OCI-LY3 (cell line): ENCODE results near the gene PGS1.

Experiments
- H2AFZ ChIP-seq: fragments of 200-600, 300-600 bp; shearing (Covaris generic); 2 replicates; pipeline ENCODE4 v1.6.0; 2014; ENCODE audit warnings: antibody characterized with exemption, low read depth, low read length
- H3K27ac ChIP-seq: fragments of 200-600, 300-600 bp; sonication (generic); 2 replicates; pipeline ENCODE4 v1.5.1; 2014; ENCODE audit warnings: mild to moderate bottlenecking, low read length, moderate library complexity, mixed read lengths
- H3K27me3 ChIP-seq: fragments of 200-600, 300-600 bp; sonication (generic); 2 replicates; pipeline ENCODE4 v1.6.1; 2014; ENCODE audit warnings: low read depth, low read length, mixed read lengths
- H3K36me3 ChIP-seq: fragments of 200-600, 300-600 bp; sonication (generic); replicated peaks from 2 replicates; pipeline ENCODE3; 2014; ENCODE audit warnings: low read depth, low read length, mixed read lengths
- H3K4me1 ChIP-seq: fragments of 300-600, 200-600 bp; sonication (generic); 2 replicates; pipeline ENCODE4 v1.6.1; 2014; ENCODE audit warnings: low read length, mixed read lengths
- H3K4me2 ChIP-seq: fragments of 200-600, 300-600 bp; sonication (generic); 2 replicates; pipeline ENCODE4 v1.6.1; 2014; ENCODE audit warnings: low read length, mixed read lengths
- H3K4me3 ChIP-seq: fragments of 300-600, 200-600 bp; sonication (generic); 2 replicates; pipeline ENCODE4 v1.5.1; 2014; ENCODE audit warnings: antibody characterized with exemption, mild to moderate bottlenecking, low read length, moderate library complexity
- H3K79me2 ChIP-seq: fragments of 300-600, 200-600 bp; shearing (Covaris generic); 2 replicates; pipeline ENCODE4 v1.6.1; 2014; ENCODE audit warnings: mild to moderate bottlenecking, low read length, mixed read lengths
- H3K9ac ChIP-seq: fragments of 300-600, 200-600 bp; shearing (Covaris generic); 2 replicates; pipeline ENCODE4 v1.6.0; 2014; ENCODE audit warnings: mild to moderate bottlenecking, low read length, moderate library complexity
- H3K9me3 ChIP-seq: fragments of 200-600, 300-600 bp; shearing (Covaris generic); 2 replicates; pipeline ENCODE4 v1.6.1; 2014; ENCODE audit warnings: low read length, mixed read lengths; ENCODE audit not compliant: insufficient read depth
- H4K20me1 ChIP-seq: fragments of 200-600, 300-600 bp; sonication (generic); 2 replicates; pipeline ENCODE4 v1.6.1; 2016; ENCODE audit warnings: low read length, mixed read lengths; ENCODE audit not compliant: insufficient read depth
- EZH2phosphoT487 ChIP-seq: fragments of 200-600 bp; shearing (Covaris generic); IDR thresholded peaks from 2 replicates; pipeline ENCODE4 v1.6.1; 2018; ENCODE audit warnings: antibody characterized with exemption, mixed run types, low read depth
- TF ChIP-seq, protein P1 (sequence below): fragments of 200-600, 300-600 bp; sonication (generic); IDR thresholded peaks from 2 replicates; pipeline ENCODE4 v1.5.1; 2014; ENCODE audit warnings: antibody characterized with exemption, low read length, low read depth

PGS1 gene

DNA sequence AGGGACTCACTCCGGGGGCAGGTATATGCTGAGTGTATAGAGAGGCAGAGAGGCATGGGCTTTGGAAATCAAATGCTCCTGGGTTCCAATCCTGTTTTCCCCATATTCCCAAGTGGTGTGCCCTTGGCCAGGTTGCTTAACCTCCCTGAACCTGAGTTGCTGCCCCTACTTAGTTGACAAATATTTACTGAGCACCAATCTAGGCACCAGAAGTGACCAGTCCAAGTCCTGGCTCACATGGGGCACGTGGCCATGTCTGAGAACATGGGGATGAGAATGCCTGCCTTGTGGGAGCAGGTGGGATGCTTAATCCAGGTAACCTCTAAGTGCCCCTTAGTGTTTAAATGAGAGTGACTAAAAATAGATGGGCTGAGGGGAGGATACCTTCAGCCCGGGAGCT, 22.7 kb upstream of the PGS1 start:
- peak overlapping the region; percentile 99 for H3K4me2 ChIP-seq
- no peak overlapping the region for H2AFZ ChIP-seq
- H3K9ac ChIP-seq = peak overlapping the region; percentile 18; the same call in 1 of the 2 replicates
- H3K4me1 ChIP-seq = peaks cover 53% of the 10 kb centered on the region
- H3K4me3 ChIP-seq = peak overlapping the region; percentile 99
- no peaks in the 10 kb centered on the region for H3K9me3 ChIP-seq
- H4K20me1 ChIP-seq = peaks cover 56% of the 10 kb centered on the region
- no peaks in the 10 kb centered on the region for H3K27me3 ChIP-seq
- H3K79me2 ChIP-seq = peaks cover 48% of the 10 kb centered on the region
- peaks cover 54% of the 10 kb centered on the region for H3K36me3 ChIP-seq
- TF ChIP-seq, protein P1, sequence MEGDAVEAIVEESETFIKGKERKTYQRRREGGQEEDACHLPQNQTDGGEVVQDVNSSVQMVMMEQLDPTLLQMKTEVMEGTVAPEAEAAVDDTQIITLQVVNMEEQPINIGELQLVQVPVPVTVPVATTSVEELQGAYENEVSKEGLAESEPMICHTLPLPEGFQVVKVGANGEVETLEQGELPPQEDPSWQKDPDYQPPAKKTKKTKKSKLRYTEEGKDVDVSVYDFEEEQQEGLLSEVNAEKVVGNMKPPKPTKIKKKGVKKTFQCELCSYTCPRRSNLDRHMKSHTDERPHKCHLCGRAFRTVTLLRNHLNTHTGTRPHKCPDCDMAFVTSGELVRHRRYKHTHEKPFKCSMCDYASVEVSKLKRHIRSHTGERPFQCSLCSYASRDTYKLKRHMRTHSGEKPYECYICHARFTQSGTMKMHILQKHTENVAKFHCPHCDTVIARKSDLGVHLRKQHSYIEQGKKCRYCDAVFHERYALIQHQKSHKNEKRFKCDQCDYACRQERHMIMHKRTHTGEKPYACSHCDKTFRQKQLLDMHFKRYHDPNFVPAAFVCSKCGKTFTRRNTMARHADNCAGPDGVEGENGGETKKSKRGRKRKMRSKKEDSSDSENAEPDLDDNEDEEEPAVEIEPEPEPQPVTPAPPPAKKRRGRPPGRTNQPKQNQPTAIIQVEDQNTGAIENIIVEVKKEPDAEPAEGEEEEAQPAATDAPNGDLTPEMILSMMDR = no peak
- TF ChIP-seq EZH2phosphoT487 = no peak
- peak overlapping the region; percentile 91 for H3K27ac ChIP-seq

DNA sequence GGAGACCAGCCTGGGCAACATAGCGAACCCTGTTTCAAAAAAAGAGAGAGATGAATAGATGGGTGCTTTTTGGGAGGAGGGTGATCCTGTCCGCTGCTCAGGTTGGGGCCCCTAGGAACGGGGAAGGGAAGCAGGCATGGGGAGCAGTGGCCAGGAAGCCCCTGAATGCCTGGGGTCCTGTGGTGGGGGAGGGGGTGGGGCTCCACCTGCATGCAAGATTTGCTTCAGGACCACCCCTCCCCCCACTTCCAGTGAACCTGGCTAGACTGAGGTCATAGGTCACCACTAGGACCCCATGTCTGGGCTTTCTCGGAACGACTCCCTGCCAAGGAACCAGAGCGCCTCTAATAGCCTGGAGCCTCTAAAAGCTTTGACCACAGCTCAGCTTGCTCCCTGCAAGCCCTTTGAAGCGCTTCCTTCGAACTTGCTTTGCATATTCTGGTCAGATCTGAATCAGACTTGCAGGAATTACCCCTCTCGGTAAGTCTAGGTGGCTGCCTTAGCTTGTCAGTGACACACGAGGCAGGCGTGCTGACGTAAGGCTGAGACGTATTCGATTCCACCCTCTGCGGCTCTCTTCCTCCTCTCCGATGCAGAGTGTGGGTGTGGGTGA, 22.2 kb upstream of the PGS1 start:
- Histone ChIP-seq H3K36me3 (peaks cover 54% of the 10 kb centered on the region), H3K4me3 (peak overlapping the region; percentile 99), H3K27ac (peak overlapping the region; percentile 91), H3K9me3 (no peaks in the 10 kb centered on the region), H4K20me1 (peaks cover 56% of the 10 kb centered on the region), H3K27me3 (no peaks in the 10 kb centered on the region), H3K4me2 (peak overlapping the region; percentile 99), H2AFZ (no peak overlapping the region), H3K4me1 (peaks cover 58% of the 10 kb centered on the region), H3K79me2 (peaks cover 48% of the 10 kb centered on the region), H3K9ac (peak overlapping the region; percentile 18; the same call in 1 of the 2 replicates)
- no peak for TF ChIP-seq EZH2phosphoT487
- TF ChIP-seq, protein P1 = peak; percentile 33

DNA sequence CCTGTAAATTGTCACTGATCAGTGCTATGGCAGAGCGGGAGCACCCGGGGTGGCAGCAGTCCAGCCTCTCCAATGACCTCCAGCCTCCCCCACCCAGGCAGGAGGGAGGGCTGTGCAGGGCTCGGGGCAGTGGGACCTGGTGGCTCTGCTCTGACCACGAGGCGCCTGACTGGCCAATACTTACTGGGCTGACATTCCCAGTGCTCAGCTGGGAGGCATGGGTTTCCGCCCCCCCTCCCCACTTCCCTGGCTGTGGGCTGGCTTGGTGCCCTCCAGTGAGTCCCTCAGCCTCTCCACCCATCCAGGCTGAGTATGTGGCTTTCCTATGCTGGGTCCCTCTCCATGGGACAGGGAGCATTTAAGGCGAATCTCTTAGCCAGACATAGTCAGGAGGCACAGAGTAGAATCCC, 21.3 kb upstream of the PGS1 start:
- H3K9ac ChIP-seq = peak overlapping the region; percentile 99
- peak overlapping the region; percentile 91 for H3K27ac ChIP-seq
- H3K9me3 ChIP-seq = no peaks in the 10 kb centered on the region
- peaks cover 56% of the 10 kb centered on the region for H4K20me1 ChIP-seq
- peak overlapping the region; percentile 99 for H3K4me3 ChIP-seq
- no peaks in the 10 kb centered on the region for H3K27me3 ChIP-seq
- TF ChIP-seq, protein P1 = no peak
- TF ChIP-seq EZH2phosphoT487 = no peak
- peak overlapping the region; percentile 99 for H3K4me2 ChIP-seq
- peaks cover 54% of the 10 kb centered on the region for H3K36me3 ChIP-seq
- H2AFZ ChIP-seq = no peak overlapping the region
- peaks cover 53% of the 10 kb centered on the region for H3K4me1 ChIP-seq
- H3K79me2 ChIP-seq = peaks cover 48% of the 10 kb centered on the region

DNA sequence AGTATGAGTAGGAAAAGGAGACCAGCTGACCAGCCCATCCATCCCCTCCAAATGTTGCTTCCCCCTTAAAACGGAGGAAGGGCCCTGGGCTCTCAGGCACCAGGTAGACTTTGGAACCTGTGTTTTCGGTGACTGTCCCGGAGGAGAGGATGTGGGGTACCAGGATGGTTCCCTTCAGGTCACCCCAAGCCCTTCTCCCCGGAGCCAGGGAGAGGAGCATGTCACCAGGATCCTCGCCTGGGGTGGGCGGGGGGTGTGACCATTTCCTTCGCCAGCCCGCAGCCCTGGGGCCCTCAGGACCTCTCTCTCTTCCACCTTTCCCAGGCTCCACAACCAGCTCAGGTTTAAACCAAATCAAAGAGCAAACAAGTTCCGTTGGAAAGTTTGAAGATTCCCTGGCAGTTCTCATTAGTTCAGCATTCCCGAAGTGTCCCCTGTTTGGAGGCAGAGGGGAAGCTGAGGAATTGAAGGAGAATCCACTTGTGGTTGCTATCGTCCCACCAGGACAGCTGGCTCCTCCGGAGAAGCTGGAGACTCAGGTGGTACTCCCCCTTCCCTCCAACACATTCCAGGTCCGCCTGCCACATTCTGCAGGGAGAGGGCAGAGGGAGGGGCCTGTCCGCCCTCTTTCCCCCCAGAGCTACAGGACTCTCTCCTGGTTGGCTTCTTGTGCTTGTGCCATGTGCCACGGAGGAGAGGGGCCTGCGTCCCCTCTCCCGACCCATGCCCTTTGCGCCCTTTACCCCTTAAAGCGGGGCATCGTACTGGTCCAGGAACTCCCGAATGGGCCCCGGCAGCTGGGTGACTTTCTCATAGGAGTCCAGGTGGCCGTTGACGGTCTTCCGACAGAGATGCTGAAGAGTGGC, 20.5 kb upstream of the PGS1 start:
- TF ChIP-seq, protein P1 = no peak
- TF ChIP-seq EZH2phosphoT487 = no peak
- Histone ChIP-seq H3K9me3 (no peaks in the 10 kb centered on the region), H3K9ac (peak overlapping the region; percentile 99), H3K4me2 (peak overlapping the region; percentile 99), H3K27me3 (peaks cover 7% of the 10 kb centered on the region), H3K4me1 (peaks cover 54% of the 10 kb centered on the region), H4K20me1 (peaks cover 56% of the 10 kb centered on the region), H3K4me3 (peak overlapping the region; percentile 99), H3K27ac (peak overlapping the region; percentile 91), H3K79me2 (peaks cover 48% of the 10 kb centered on the region), H3K36me3 (peaks cover 54% of the 10 kb centered on the region), H2AFZ (no peak overlapping the region)
